Measurements from ENCODE around the gene RNF151.

The RNF151 gene

GRCh38 chr16:1978476-1979120, 11.9 kb downstream of the RNF151 start:
- DNase-seq = no peak

GRCh38 chr16:1979271-1980029, 12.8 kb downstream of the RNF151 start:
- DNase-seq = peak; percentile 48

GRCh38 chr16:1980030-1980769, 13.5 kb downstream of the RNF151 start:
- DNase-seq = no peak

GRCh38 chr16:1980770-1981087, 14.1 kb downstream of the RNF151 start:
- no peak for DNase-seq

- DNase-seq = no peak
Observed at GRCh38 chr16:1981398-1981836, 14.8 kb downstream of the RNF151 start, which contains the start of gene NOXO1. NOXO1 (minus strand) TSS chr16:1981469; CDS start chr16:1981179, 290 bp downstream.

GRCh38 chr16:1982013-1982433, 15.4 kb downstream of the RNF151 start:
- DNase-seq = no peak

- no peak for DNase-seq
Observed at GRCh38 chr16:1982991-1983543, 16.4 kb downstream of the RNF151 start.

GRCh38 chr16:1983544-1984346, 17.1 kb downstream of the RNF151 start, which contains the start of gene GFER:
GFER (plus strand) TSS chr16:1984193; CDS start chr16:1984219, 26 bp downstream.
- DNase-seq = peak; percentile 82

GRCh38 chr16:1984347-1985225, 17.9 kb downstream of the RNF151 start:
- DNase-seq = no peak

- no peak for DNase-seq
Observed at GRCh38 chr16:1985466-1986150, 19.0 kb downstream of the RNF151 start.

- no peak for DNase-seq
Observed at GRCh38 chr16:1987198-1987597, 20.5 kb downstream of the RNF151 start.

GRCh38 chr16:1989209-1990100, 22.8 kb downstream of the RNF151 start, which contains the start of gene SYNGR3:
SYNGR3 (plus strand) TSS chr16:1989970; CDS start chr16:1990103, 133 bp downstream.
- DNase-seq = no peak

- no peak for DNase-seq
Observed at GRCh38 chr16:1990101-1990350, 23.4 kb downstream of the RNF151 start.

- peak; percentile 63 for DNase-seq
Observed at GRCh38 chr16:1990351-1991134, 23.9 kb downstream of the RNF151 start.

- DNase-seq = peak; percentile 73
Observed at GRCh38 chr16:1991135-1991551, 24.5 kb downstream of the RNF151 start.

- DNase-seq = no peak
Observed at GRCh38 chr16:1991588-1991947, 24.9 kb downstream of the RNF151 start.

GRCh38 chr16:1991948-1992703, 25.5 kb downstream of the RNF151 start:
- DNase-seq = peak; percentile 98

GRCh38 chr16:1992704-1993317, 26.2 kb downstream of the RNF151 start:
- no peak for DNase-seq
